KOPT-K1 (cell line): Measurements from ENCODE around the gene WDR64.

Source experiments
- H3K27ac ChIP-seq: fragments of 200-600 bp; sonication (generic); 2 replicates; pipeline ENCODE4 v1.5.1; 2016; ENCODE audit warnings: antibody characterized with exemption, mild to moderate bottlenecking, low read depth, low read length; ENCODE audit not compliant: poor library complexity, severe bottlenecking
- H3K36me3 ChIP-seq: fragments of 200-600 bp; sonication (generic); 2 replicates; pipeline ENCODE4 v1.5.1; 2017; ENCODE audit warnings: antibody characterized with exemption, mild to moderate bottlenecking, low read length, moderate library complexity; ENCODE audit not compliant: insufficient read depth
- H3K9me3 ChIP-seq: fragments of 200-600 bp; sonication (generic); 2 replicates; pipeline ENCODE4 v1.5.1; 2017; ENCODE audit warnings: antibody characterized with exemption, low read length, mild to moderate bottlenecking; ENCODE audit not compliant: insufficient read depth, poor library complexity, severe bottlenecking

Gene WDR64

DNA sequence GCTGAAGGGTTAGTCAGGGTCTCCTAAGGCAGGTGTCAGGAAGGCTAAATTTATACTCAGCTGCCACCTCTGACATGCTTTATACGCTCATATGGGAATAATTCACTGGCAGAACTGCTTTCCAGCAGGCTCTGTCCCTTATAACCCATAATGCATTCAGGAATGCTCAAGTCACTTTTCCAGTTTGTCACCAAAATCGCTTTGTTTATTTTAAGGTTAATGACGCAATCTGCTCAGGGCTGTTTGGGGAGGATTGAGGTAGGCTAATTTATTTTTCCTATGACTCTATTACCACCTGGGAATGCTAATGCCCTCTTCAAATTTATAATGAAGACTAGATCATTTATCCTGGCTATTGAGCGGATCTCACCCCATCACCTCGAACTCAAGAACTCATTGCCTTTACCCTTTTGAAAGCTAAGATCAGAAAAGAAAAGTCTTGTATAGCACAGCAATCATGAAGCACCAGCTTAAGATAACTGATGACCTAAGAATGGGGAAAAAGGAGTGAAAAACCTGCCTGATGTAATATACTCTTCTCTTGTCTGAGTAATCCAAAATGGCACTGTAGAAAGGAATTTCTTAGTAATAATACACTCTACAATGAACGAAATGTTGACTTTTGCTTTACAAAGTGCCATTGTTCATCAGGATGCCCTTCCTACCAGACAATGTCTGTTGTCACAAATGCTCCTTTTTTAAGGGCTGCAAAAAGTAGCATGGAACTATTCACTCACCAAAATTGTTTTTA lies 98.0 kb downstream of the WDR64 start:
- Histone ChIP-seq H3K36me3 (no peaks in the 10 kb centered on the region), H3K9me3 (no peaks in the 10 kb centered on the region), H3K27ac (no peak overlapping the region)

DNA sequence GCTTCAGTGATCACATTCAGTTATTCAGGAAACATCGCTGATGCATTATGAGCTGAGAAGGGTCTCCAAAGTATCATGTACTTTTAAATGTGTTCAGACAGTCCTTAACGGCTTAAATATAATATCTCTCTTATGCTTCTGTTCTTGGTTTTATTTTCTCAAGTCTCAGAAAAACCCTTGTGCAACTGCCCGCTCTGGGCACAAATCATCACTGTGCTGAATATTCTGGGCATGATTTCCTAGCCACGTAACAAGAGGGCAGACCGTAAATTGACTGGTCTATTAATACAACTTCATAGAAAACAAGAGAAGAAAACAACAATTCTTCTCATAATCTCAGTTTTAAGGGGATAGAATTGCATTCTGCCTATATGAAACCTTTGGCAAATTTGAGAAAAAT lies 99.4 kb downstream of the WDR64 start:
- Histone ChIP-seq H3K9me3 (no peaks in the 10 kb centered on the region), H3K27ac (no peak overlapping the region), H3K36me3 (no peaks in the 10 kb centered on the region)

DNA sequence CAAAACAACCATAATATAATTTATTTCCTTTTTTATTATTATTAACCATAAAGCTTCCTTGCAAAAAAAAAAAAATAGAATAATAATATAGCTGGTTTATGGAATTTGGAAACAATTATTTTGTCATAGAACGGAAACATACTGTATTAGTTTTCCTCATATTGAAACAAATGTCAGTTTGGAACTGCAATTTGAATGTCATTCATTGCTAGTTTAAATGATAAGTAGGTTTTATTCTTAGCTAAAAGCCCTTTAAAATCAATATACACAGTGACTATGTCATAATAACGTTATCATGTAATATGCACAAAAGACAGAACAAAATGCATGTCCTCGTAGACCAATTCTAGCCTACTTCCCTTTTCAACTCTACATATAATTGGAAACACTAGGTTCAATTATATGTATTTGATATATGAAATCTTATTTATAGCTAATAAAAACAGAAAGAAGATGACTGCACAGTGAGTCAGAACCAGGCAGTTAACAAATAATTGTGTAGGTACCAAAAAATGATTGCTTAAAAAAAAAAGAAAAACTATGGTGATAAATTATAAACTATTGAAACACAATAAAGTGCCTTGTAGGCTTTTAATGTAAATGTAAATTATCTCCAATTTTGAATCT lies 110.7 kb downstream of the WDR64 start:
- no peaks in the 10 kb centered on the region for H3K36me3 ChIP-seq
- H3K9me3 ChIP-seq: no peaks in the 10 kb centered on the region

DNA sequence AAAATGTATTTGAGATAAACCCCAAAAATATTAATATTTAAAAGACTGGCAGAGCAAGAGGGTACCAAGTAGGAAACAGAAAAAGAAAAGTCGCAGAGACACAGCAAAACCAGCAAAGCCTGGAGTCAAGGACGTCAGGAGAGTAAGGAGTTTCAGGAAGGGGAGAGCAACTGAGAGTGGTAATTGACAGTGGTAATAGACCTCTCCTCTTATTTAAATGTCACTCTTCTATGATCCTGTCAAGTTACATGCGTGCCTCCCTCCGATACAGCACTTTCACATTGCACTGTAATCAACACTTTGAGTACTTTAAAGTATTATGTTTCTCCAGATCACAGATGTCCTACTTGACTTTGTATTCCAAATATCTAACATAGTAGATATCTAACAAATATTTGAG lies 113.3 kb downstream of the WDR64 start:
- no peak overlapping the region for H3K27ac ChIP-seq
- no peaks in the 10 kb centered on the region for H3K36me3 ChIP-seq
- H3K9me3 ChIP-seq: no peaks in the 10 kb centered on the region

More for the DNA sequence above, 110.7 kb downstream of the WDR64 start:
- H3K27ac ChIP-seq: no peak overlapping the region

DNA sequence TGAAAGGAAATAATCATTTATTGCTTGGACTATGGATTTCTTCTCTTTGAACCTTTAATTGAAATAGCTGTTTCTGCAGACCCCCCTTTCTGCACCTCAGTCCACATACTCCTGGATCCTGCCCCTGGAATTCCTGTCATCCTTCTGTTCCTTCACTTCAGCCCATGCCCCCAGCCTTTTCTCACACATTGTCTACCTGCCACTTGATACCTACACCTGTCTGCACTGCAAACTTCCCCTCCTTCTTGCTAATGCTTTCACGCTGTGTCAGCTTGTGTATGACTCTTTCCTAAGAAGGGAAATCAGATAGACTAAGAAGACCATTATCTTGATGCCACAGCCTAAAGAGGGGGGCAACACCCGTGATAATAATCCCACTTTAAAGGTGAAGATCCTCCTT lies 115.7 kb downstream of the WDR64 start:
- Histone ChIP-seq H3K36me3 (no peaks in the 10 kb centered on the region), H3K27ac (no peak overlapping the region), H3K9me3 (no peaks in the 10 kb centered on the region)

DNA sequence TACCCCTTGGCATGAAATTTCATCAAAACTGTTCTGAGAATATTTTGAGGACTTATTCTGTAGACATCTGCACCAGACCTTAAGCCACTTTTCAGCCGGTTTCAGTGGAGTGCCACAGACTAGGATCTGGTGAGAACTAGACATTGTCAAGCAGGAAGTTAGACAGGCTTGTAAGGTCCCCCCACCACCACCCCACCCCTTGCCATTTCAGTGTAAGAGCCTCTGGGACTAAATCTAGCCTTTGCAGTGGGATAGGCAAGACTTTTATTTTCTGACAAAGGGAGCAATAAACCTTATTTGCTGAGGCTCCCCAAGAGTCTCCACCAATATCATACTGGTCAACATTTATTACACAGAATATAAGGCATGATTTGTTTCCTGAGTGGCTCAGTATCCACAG lies 118.0 kb downstream of the WDR64 start:
- H3K9me3 ChIP-seq: no peaks in the 10 kb centered on the region
- H3K27ac ChIP-seq: peak overlapping the region; percentile 45
- H3K36me3 ChIP-seq: no peaks in the 10 kb centered on the region

DNA sequence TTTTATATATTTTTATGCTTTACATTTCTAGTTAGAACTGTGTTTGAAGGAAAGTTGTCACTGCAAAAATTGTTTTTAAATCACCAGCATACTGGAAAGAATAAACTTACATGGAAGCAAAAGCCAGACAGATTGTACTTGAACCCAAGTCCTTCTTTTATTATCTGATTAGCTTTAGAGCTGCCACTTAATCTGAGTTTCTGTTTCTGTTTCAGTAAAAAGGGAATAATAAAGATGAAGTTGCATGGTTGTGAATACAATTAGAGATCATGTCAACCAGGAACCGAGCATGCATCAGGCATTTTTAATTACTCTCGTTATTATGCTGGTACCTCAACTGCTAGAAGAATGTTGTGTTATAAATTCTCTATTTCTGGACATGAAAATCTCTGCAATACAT lies 119.0 kb downstream of the WDR64 start:
- H3K9me3 ChIP-seq: no peaks in the 10 kb centered on the region
- H3K36me3 ChIP-seq: no peaks in the 10 kb centered on the region
- peak overlapping the region; percentile 13 for H3K27ac ChIP-seq

DNA sequence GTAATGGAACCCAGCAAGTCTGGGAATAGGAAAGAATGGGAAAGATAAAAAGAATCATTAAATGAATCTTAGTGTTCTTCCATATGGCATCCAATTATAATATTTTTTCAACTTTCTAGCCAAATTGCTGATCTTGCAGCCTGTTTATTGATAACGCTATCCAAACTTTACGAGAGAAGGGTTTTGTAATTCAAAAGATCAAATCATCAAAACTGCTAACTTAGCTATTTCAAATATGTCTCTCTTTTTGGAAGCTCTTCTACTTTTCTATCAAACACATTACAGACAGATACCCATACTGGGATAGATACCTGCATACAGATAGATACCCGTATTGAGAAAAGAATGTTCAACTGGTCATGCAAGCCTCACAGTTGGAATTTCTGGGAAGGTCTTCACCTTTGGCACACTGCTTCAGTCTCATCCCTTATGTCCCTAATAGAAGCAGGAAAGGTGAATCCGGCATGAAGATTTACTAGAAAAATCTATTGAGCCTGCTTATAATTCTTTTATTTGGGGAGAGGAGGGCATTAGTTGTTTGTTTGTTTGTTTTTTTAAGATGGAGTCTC lies 120.9 kb downstream of the WDR64 start:
- Histone ChIP-seq H3K9me3 (no peaks in the 10 kb centered on the region), H3K36me3 (no peaks in the 10 kb centered on the region), H3K27ac (no peak overlapping the region)

DNA sequence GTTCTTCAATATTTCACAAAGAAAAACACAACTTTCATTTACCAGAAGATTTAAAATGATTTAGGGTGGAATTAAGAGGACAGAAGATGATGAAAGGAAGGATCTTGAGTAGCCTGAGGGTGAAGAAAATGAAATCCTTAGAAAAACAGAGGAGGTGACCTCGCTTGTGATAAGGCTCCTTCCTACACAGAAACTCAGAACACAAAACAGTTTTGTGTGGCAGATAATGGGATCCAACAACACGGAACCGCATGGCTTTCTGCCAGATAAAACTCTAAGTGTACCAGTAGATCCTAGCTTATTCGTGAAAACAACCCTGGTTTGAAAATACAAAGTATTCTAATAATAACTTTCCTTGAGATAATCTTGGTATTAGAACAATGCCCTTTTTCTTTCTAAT lies 121.9 kb downstream of the WDR64 start:
- no peaks in the 10 kb centered on the region for H3K36me3 ChIP-seq
- H3K9me3 ChIP-seq: no peaks in the 10 kb centered on the region
- no peak overlapping the region for H3K27ac ChIP-seq

DNA sequence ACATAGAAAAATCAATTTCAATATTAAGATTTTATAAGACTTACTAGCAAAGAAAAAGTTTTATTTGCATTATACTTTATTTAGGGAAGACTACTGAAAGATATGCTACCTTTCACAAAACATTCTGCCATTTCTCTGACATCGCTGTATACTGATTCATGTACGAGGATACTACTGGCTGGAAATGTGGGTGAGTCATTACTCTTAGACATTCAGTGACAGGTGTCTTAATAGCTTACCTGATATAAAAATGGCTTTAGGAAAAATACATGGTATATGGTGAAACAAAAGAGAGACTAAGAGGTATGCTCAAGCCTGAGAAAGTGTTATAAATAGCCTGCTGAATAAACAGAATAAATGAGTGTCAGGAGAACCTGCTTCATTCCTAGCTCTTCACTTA lies 122.9 kb downstream of the WDR64 start:
- Histone ChIP-seq H3K36me3 (no peaks in the 10 kb centered on the region), H3K9me3 (no peaks in the 10 kb centered on the region), H3K27ac (peak overlapping the region; percentile 66)

DNA sequence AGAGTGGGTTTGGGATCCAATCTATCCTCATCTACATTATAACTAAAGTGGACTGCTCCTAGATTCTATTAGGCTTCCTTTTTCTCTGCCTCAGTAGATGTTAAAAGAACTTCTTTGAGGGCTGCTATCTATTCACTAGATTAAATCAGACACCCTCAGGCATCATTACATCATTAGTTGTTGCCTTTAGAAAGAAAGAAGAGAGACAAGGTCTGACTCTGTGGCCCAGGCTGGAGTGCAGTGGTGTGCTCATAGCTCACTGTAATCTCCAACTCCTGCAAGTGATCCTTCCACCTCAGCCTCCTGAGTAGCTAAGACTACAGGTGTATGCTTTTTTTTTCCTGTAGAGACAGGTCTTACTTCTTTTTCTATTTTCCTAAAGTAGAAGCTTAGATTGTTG lies 124.8 kb downstream of the WDR64 start:
- Histone ChIP-seq H3K9me3 (no peaks in the 10 kb centered on the region), H3K36me3 (no peaks in the 10 kb centered on the region), H3K27ac (no peak overlapping the region)

DNA sequence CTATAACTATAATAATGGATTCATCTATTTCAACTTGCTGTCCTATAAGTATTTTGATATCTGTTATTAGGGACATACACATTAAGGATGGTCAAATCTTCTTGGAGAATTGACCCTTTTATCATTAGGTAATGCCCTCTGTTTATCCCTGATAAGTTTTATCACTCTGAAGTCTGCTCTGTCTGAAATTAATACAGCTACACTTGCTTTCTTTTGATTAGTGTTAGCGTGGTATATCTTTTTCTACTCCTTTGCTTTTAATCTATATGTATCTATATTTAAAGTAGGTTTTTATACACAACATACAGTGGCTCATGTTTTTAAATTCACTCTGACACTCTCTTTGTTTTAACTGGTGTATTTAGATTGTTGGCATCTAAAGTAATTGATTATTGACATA lies 126.0 kb downstream of the WDR64 start:
- Histone ChIP-seq H3K9me3 (no peaks in the 10 kb centered on the region), H3K36me3 (no peaks in the 10 kb centered on the region), H3K27ac (no peak overlapping the region)

DNA sequence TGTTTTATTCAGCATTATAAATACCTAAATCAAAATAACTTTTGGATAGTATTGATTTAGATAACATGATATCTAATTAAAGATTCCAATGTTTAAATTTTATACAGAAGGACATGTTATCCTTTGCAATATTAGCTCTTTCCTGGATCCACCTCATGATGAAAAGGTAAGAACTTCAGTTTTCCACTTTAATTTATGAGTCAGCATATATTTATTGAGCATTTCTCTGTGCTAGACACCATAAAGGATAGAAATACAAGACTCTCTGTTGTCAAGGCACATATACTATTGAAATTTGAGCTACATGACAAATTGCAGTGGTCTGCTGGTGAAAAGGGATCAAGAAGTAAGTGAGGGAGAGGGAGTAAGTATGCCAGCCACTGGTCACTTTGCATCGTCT lies 127.8 kb downstream of the WDR64 start:
- Histone ChIP-seq H3K9me3 (no peaks in the 10 kb centered on the region), H3K36me3 (no peaks in the 10 kb centered on the region), H3K27ac (no peak overlapping the region)

DNA sequence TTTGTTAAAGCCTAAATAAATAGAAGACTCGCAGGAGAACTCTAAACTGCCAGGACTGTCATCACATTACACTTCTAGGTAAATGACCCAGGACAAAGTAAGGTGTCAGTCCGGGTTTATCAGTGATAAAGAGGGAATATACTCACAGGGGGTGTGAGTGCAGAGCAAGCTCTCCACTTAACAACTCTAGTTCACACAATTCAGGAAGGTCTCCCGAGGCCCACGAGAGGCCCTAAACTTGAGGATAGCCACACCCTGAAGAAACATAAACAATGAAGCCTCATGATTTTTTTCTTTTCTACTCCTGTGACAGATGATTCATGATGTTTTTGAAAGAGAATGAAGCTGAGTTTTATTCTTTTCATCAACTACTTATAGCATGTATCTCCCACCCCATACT lies 130.3 kb downstream of the WDR64 start:
- Histone ChIP-seq H3K9me3 (no peaks in the 10 kb centered on the region), H3K36me3 (no peaks in the 10 kb centered on the region), H3K27ac (no peak overlapping the region)

DNA sequence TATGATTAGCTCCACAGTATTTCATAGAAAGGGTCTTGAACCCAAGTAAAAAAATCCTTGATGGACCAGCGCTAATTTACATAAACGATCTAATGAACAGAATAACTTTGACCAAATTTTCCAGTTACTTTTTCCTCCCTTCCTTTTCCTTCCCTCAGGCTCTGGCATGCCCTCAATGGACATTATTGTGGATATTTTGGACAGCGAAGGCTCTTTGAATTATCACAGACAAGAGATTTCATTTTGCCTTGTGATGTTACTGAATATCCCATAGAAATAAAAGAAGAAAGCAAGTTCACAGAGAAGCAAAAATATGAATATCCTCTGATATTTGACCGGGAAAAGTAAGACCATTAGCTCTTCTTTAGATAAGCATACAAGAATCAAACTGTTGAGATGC lies 135.6 kb downstream of the WDR64 start:
- H3K27ac ChIP-seq: no peak overlapping the region
- H3K9me3 ChIP-seq: no peaks in the 10 kb centered on the region
- no peaks in the 10 kb centered on the region for H3K36me3 ChIP-seq

DNA sequence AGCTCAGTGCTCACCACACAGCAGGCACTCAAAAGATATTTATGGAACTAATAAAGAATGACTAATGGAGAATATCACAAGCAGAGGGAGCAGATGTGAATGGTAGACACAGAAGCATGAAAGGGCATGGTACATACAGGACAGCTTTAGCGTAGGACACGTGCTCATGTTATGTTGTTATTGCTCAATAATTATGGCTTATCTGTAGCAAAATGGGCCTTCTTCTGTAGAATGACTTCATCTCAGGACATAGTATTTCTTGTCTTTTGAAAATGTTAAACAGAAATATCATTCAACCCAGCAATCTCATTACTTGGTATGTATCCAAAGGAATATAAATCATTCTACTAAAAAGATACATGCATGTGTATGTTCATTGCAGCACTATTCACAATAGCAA lies 137.0 kb downstream of the WDR64 start:
- H3K36me3 ChIP-seq: no peaks in the 10 kb centered on the region
- no peaks in the 10 kb centered on the region for H3K9me3 ChIP-seq
- no peak overlapping the region for H3K27ac ChIP-seq
